Stomach (tissue), 9 donors: ENCODE data around the gene SCGB1A1. TPM values are rescaled to one million over a fixed set of nuclear protein-coding genes. Genes with fewer than 3 reads are reported as not detected.

Source experiments
- DNase-seq, 2 donors: peaks; one replicate each; pipeline versions ENCODE4 v3.0.0 to v3.0.0-alpha.2; 2013 to 2019
- H3K27ac ChIP-seq, 5 donors: fragments of 200-600 bp in 4 of 5; sonication (generic) in 4 of 5; one replicate each; pipeline ENCODE4 v1.5.1; 2013 to 2019; ENCODE audit warnings: mild to moderate bottlenecking in 1 of 5, moderate library complexity in 1 of 5
- H3K27me3 ChIP-seq, 3 donors: fragments of 200-600 bp; sonication (generic); one replicate each; pipeline ENCODE4 v1.5.1; 2017 to 2019; ENCODE audit warnings: mixed run types in 1 of 3
- H3K36me3 ChIP-seq, 4 donors: fragments of 200-600 bp; sonication (generic); 1 replicate in 3 of 4; 2 replicates in 1 of 4; pipeline ENCODE4 v1.5.1; 2016 to 2019
- H3K4me1 ChIP-seq, 4 donors: fragments of 200-600 bp; sonication (generic); one replicate each; pipeline ENCODE4 v1.5.1; 2016 to 2019
- H3K4me3 ChIP-seq, 4 donors: fragments of 200-600 bp; sonication (generic) in 3 of 4; one replicate each; pipeline ENCODE4 v1.5.1; 2016 to 2019; ENCODE audit warnings: mild to moderate bottlenecking in 1 of 4
- H3K9me3 ChIP-seq, 4 donors: fragments of 200-600 bp; sonication (generic); one replicate each; pipeline ENCODE4 v1.5.1; 2016 to 2019
- CTCF ChIP-seq, 7 experiments: fragments of 450-650 bp in 4 of 7; fragments of 200-600 bp in 3 of 7; sonication (generic) in 3 of 7; IDR thresholded peaks; one replicate each; pipeline ENCODE4 v1.5.1; 2016 to 2019; ENCODE audit warnings: antibody characterized with exemption in 7 of 7, control low read depth in 2 of 7, mild to moderate bottlenecking in 1 of 7
- EP300 ChIP-seq: sonication (generic); formaldehyde crosslinking; IDR thresholded peaks from one replicate; pipeline ENCODE4 v1.6.1; 2017; ENCODE audit warnings: antibody characterized with exemption
- POLR2A ChIP-seq, 4 donors: fragments of 450-650 bp; IDR thresholded peaks; one replicate each; pipeline ENCODE4 v1.6.1; 2016; ENCODE audit warnings: antibody characterized with exemption in 4 of 4, control low read depth in 2 of 4, mild to moderate bottlenecking in 1 of 4, moderate library complexity in 1 of 4
- POLR2AphosphoS5 ChIP-seq, 3 donors: sonication (generic); formaldehyde crosslinking; IDR thresholded peaks; one replicate each; pipeline ENCODE4 v1.6.1; 2016; ENCODE audit warnings: antibody characterized with exemption in 3 of 3
- WGBS, 5 donors: extraction: QIAGEN DNeasy Blood & Tissue Kit in 3 of 5; methylation state at CpG; one replicate each; pipeline versions ENCODE4 v1.1.5 to v1.1.7; 2013 to 2018; 5-methylcytosine and 5-hydroxymethylcytosine counted together
- intact Hi-C: fragments of 100-400 bp; cut with DNase I; formaldehyde crosslinking; loops from one replicate; pipeline ENCODE4 v1.15.1; 2023; ENCODE audit warnings: low total_unique reads
- polyA plus RNA-seq, 3 donors: library from polyadenylated mRNA; stranded (reverse); fragments of 200-250 nt; gene quantifications; one replicate each; pipeline ENCODE4 v1.2.3, GENCODE V29; 2013
- total RNA-seq, 5 donors: library from RNA; depleted of rRNA; stranded (reverse); fragments of >200 nt; gene quantifications; one replicate each; pipeline versions ENCODE4 v1.1.0 to v1.2.3, GENCODE V29; 2014 to 2016
- donor health status: healthy with polysubstance abuse.
- donor health status: Bipolar disorder and iron deficiency.
- donor health status: healthy.

SCGB1A1 gene
- total and polyA plus RNA-seq, 8 donors, result 2.6 to 53.9 (median 11.2) TPM; not detected in 5

GRCh38 chr11:62430425-62430824 lies 11.6 kb downstream of the SCGB1A1 start:
- H3K9me3 ChIP-seq, result no peaks in the 10 kb centered on the region
- no peak for TF ChIP-seq EP300
- TF ChIP-seq POLR2AphosphoS5 (IDR thresholded peaks at IDR 0.05), result no peak
- no peak for TF ChIP-seq CTCF (IDR thresholded peaks at IDR 0.05)
- TF ChIP-seq POLR2A (IDR thresholded peaks at IDR 0.05), result no peak
- intact Hi-C loops, result no loop called here
- H3K27me3 ChIP-seq, result no peaks in the 10 kb centered on the region
- H3K27ac ChIP-seq, result peak overlapping the region in 3 of 5 donors; percentile 15 to 44 (median 27)
- peaks cover 14 to 64% (median 35%) of the 10 kb centered on the region in 4 donors for H3K4me1 ChIP-seq
- WGBS, 5 donors, result 68 to 82% (median 79%) methylated on average over 3 of the region's 3 CpGs
- DNase-seq, result no peak
- H3K4me3 ChIP-seq, result no peak overlapping the region
- no peaks in the 10 kb centered on the region for H3K36me3 ChIP-seq

- Histone ChIP-seq H3K4me1 (peaks cover 14 to 67% (median 35%) of the 10 kb centered on the region in 4 donors), H3K27me3 (no peaks in the 10 kb centered on the region), H3K36me3 (no peaks in the 10 kb centered on the region), H3K9me3 (no peaks in the 10 kb centered on the region), H3K4me3 (no peak overlapping the region), H3K27ac (peak overlapping the region in 4 of 5 donors; percentile 15 to 81 (median 36))
- 48 to 57% (median 53%) methylated on average over 11 of the region's 11 CpGs for WGBS, 5 donors
- no peak for TF ChIP-seq POLR2AphosphoS5 (IDR thresholded peaks at IDR 0.05)
- TF ChIP-seq EP300, result no peak
- TF ChIP-seq CTCF (IDR thresholded peaks at IDR 0.05), result no peak
- no peak for DNase-seq
- intact Hi-C loops, result no loop called here
These were observed 12.5 kb downstream of the SCGB1A1 start for GRCh38 chr11:62431171-62431901.

GRCh38 chr11:62432695-62433094 lies 13.9 kb downstream of the SCGB1A1 start:
- Histone ChIP-seq H3K9me3 (no peaks in the 10 kb centered on the region), H3K36me3 (no peaks in the 10 kb centered on the region), H3K27me3 (no peaks in the 10 kb centered on the region), H3K27ac (peak overlapping the region in 3 of 5 donors; percentile 44 to 81 (median 71)), H3K4me3 (no peak overlapping the region), H3K4me1 (peaks cover 14 to 53% (median 35%) of the 10 kb centered on the region in 4 donors)
- 27 to 51% (median 37%) methylated on average over 9 of the region's 9 CpGs for WGBS, 5 donors
- no peak for DNase-seq
- TF ChIP-seq POLR2A (IDR thresholded peaks at IDR 0.05) (no peak), EP300 (no peak), POLR2AphosphoS5 (IDR thresholded peaks at IDR 0.05) (no peak), CTCF (IDR thresholded peaks at IDR 0.05) (no peak)
- intact Hi-C loops, result no loop called here

GRCh38 chr11:62433141-62433903 lies 14.5 kb downstream of the SCGB1A1 start:
- 43 to 64% (median 52%) methylated on average over 16 of the region's 16 CpGs for WGBS, 5 donors
- Histone ChIP-seq H3K9me3 (no peaks in the 10 kb centered on the region), H3K4me1 (peaks cover 14 to 53% (median 35%) of the 10 kb centered on the region in 4 donors), H3K4me3 (no peak overlapping the region), H3K27me3 (no peaks in the 10 kb centered on the region), H3K36me3 (no peaks in the 10 kb centered on the region), H3K27ac (peak overlapping the region in 4 of 5 donors; percentile 44 to 81 (median 64))
- TF ChIP-seq POLR2AphosphoS5 (IDR thresholded peaks at IDR 0.05) (no peak), POLR2A (IDR thresholded peaks at IDR 0.05) (no peak), EP300 (no peak), CTCF (IDR thresholded peaks at IDR 0.05) (no peak)
- intact Hi-C loops, result no loop called here
- DNase-seq, result no peak
